Stimulated activated naive CD4-positive, alpha-beta T cell treated with Interleukin-2 at 50 U/mL for 16 hours (primary cell): ENCODE results near the gene MAN2A2.
"Not testable (repeated sequence)": the region's sequence is repeated elsewhere in the genome, so short reads cannot be mapped to it uniquely, and the experiment has no call there.

Experiments
- DNase-seq: peaks from one replicate; lab custom pipeline; 2025; lab: John Stamatoyannopoulos, UW

Gene MAN2A2

DNA sequence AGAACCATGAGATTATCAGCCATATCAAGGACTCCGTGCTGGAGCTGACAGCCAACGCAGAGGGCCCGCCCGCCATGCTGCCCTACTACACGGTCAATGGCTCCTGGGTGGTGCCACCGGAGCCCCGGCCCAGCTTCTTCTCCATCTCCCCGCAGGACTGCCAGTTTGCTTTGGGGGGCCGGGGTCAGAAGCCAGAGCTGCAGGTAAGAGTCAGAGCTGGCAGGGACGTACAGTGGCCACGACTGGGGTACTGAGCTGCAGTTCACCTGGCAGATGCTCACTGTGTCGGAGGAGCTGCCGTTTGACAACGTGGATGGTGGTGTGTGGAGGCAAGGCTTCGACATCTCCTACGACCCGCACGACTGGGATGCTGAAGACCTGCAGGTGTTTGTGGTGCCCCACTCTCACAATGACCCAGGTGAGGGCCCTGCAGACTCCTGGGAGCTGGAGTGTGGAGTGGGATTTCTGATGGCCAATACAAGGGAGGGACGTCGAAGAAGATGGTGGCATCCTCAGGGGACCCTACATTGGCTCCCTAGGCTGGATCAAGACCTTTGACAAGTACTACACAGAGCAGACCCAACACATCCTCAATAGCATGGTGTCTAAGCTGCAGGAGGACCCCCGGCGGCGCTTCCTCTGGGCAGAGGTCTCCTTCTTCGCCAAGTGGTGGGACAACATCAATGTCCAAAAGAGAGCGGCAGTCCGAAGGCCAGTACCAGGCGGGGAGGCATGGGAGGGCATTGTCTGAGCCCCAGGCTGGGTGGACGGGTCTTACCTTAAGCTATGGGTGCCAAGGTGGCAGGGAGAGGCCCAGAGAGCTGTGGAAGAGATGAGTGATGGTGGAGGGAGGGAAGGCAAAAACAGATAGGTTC is 2.4 kb downstream of the MAN2A2 start:
- DNase-seq = no peak

DNA sequence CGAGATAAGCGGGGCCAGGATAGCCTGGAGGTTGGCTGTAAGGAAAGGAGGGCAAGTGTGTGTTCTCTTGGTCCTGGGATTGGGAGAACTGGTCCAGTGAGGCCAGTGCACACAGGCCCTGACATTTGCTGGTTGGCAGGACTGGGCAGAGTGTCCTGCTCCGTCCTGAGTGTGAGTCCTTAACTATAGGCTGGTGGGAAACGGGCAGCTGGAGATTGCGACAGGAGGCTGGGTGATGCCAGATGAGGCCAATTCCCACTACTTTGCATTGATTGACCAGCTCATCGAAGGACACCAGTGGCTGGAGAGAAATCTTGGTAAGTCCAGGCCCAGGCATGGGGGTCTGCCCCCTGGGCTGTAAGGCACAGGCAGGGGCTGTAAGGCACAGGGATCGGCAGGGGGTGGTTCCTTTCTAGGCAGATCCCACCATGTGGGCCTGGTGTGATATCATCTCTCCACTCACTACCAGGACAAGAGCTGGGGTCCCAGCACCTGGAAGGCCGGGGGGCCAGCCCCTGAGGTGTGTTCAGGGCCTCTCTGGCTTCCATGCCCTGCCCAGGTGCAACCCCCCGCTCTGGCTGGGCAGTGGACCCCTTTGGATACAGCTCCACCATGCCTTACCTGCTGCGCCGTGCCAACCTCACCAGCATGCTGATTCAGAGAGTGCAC is 3.2 kb downstream of the MAN2A2 start:
- no peak for DNase-seq

DNA sequence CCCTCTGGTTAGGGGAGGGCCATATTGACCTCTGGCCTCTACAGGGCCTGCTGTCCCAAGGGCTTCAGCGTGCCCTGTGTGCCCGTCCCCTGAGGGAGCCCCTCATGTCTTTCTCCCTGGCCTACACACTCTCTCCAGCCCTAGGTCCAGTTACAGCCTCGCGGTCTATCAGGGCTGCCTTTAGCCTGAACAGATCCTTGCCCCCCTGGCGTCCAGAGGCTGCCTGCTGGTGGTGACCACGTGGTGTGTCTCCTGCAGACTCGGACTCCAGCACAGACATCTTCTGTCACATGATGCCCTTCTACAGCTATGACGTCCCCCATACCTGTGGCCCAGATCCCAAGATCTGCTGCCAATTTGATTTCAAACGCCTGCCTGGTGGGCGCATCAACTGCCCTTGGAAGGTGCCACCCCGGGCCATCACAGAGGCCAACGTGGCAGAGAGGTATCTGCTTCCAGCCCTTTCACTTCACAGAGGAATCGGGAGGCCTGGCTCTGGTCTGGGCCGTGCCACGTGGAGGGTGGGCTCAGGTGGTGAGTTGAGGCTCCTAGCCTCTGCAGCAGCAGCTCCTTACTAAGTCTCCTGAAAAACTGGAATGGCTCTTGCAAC is 4.1 kb downstream of the MAN2A2 start:
- no peak for DNase-seq

DNA sequence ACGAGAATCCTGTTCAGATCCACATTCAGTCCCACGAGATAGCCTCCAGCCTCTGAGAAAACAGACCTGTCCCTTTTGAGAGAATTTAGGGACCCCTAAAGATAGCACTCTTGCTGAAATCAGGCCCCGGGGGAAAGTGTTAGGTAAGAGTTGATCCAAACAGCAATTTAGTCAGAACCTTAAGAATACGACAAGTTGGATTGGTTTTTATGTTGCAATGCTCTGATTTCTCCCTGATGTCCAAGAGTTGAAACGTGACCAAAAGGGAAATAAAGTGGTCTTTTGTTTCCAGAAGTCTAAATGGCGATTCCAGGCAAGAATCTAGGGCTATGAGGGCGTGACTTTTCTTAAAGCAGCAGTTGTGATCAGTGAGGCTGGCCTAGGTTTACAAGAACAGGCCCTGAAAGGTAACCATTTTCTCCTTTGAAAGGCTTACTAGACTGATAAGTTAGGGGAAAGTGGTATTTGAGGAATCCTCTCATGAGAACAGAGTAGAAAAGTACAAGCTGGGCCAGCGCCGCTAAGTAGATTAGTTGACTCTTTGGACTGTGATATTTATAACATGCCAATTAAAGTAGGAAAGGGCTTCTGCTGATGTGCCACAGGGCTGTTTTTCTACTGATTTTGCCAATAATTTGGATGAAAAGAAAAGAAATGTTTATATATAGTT is 4.9 kb downstream of the MAN2A2 start:
- no peak for DNase-seq

DNA sequence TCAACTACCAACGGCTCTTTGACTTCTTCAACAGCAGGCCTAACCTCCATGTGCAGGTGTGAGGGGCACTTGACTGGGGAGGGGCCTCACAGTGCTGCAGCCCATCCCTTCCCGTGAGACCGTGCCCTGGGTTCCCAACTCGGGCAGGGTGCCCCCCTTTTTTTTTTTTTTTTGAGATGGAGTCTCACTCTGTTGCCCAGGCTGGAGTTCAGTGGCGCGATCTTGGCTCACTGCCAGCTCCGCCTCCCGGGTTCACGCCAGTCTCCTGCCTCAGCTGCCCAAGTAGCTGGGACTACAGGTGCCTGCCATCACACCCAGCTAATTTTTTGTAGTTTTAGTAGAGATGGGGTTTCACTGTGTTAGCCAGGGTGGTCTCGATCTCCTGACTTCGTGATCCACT is 6.3 kb downstream of the MAN2A2 start:
- DNase-seq = not testable (repeated sequence)

DNA sequence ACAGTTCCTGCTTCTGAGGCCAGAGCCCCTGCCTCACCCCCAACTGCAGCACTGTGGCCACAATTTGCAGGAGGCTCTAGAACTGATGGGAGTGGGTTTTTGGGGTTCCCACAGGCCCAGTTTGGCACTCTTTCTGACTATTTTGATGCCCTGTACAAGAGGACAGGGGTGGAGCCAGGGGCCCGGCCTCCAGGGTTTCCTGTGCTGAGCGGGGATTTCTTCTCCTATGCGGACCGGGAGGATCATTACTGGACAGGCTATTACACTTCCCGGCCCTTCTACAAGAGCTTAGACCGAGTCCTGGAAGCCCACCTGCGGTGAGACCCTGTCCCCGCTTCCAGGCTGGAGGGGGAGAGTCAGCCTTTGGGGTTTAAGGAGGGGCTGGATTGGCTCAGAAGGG is 6.9 kb downstream of the MAN2A2 start:
- no peak for DNase-seq

DNA sequence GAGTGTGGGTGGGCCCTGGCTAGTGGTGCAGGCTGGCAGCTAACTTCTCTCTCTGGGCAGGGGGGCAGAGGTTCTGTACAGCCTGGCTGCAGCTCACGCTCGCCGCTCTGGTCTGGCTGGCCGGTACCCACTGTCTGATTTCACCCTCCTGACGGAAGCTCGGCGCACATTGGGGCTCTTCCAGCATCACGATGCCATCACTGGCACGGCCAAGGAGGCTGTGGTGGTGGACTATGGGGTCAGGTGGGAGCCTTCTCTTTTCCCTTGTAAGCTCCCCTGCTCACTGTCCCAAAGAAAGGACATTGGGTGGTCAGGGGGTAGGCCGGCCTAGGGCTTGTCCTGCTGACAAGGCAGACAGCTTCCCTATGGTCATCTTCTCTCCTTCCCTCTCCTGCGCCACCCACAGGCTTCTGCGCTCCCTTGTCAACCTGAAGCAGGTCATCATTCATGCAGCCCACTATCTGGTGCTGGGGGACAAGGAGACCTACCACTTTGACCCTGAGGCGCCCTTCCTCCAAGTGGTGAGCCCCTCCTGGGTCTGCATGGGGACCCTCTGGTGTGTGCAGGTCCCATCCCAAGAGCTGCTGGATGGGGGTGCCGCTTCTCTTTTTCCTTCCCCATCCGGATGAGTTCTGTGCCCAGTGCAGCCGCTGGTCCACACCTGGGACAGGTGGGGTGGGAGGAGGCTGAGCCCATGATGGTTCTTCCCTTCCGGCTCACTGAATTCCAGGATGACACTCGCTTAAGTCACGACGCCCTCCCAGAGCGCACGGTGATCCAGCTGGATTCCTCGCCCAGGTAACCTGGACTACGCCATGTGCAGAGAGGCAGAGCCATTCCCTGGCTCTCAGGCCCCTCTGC is 7.6 kb downstream of the MAN2A2 start:
- DNase-seq = no peak

DNA sequence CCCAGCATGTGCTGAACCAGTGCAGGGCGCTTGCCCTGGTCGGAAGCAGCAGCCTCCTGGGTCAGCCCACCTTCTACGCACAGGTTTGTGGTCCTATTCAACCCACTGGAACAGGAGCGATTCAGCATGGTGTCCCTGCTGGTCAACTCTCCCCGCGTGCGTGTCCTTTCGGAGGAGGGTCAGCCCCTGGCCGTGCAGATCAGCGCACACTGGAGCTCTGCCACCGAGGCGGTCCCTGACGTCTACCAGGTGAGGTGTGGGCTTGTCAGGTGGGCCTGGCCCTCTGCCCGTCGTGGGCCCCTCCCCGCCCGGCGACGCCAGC is 8.2 kb downstream of the MAN2A2 start:
- no peak for DNase-seq

DNA sequence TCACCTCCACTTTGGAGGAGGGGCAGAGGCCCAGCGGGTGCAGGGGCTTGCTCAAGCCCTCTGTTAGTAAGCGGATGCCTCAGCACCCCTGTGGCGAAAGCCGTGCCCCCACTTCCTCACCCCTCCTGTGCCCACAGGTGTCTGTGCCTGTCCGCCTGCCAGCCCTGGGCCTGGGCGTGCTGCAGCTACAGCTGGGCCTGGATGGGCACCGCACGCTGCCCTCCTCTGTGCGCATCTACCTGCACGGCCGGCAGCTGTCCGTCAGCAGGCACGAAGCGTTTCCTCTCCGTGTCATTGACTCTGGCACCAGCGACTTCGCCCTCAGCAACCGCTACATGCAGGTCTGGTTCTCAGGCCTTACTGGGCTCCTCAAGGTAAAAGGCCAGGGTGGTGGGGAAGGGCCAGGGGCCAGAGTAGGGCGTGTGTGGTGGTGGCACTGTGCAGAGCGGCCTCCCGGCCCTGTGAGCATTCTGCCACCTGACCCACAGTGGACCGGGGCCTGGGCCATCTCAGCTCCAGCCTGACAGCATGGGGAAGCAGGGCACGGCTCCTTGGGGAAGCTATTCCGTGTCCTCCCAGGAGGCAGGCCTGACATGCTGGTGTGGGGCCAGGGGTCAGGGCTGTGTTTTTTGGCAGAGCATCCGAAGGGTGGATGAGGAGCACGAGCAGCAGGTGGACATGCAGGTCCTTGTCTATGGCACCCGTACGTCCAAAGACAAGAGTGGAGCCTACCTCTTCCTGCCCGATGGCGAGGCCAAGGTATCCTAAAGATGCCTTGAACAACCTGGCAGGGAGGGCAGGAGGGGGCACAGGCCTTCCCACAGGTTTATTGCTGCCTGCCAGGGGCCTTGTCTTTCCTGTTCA is 9.0 kb downstream of the MAN2A2 start:
- no peak for DNase-seq

DNA sequence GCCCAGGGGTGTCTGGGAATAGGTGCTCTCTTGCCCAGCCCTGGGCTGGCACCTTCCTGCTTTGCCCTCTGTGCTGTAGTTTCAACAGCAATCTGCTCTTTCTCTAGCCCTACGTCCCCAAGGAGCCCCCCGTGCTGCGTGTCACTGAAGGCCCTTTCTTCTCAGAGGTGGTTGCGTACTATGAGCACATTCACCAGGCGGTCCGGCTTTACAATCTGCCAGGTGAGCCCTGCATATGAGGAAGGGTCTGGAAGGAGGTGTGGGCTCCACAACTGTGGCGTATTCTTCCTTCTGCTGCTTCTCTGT is 9.6 kb downstream of the MAN2A2 start:
- DNase-seq = no peak

DNA sequence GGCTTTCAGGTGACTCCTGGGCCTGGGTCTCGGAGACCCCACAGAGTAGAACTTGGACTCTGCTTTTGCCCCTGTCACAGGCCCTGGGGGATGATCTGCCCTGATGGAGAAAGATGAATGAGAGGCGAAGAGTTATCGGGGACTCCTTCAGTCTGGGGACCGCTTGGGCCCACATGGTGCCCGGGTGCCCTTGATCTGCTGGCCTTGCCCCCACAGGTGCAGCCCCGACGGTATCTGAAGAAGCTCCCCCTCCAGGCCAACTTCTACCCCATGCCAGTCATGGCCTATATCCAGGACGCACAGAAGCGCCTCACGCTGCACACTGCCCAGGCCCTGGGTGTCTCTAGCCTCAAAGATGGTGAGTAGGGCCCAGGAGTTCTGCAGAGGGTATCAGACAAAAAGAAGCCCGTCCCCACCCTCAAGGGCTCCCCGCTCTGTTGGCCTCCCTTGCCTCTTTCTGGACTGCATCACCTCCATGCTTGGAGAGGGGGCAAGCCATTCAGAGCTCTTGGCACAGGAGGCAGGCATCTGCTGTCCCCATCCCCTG is 10.4 kb downstream of the MAN2A2 start:
- no peak for DNase-seq

DNA sequence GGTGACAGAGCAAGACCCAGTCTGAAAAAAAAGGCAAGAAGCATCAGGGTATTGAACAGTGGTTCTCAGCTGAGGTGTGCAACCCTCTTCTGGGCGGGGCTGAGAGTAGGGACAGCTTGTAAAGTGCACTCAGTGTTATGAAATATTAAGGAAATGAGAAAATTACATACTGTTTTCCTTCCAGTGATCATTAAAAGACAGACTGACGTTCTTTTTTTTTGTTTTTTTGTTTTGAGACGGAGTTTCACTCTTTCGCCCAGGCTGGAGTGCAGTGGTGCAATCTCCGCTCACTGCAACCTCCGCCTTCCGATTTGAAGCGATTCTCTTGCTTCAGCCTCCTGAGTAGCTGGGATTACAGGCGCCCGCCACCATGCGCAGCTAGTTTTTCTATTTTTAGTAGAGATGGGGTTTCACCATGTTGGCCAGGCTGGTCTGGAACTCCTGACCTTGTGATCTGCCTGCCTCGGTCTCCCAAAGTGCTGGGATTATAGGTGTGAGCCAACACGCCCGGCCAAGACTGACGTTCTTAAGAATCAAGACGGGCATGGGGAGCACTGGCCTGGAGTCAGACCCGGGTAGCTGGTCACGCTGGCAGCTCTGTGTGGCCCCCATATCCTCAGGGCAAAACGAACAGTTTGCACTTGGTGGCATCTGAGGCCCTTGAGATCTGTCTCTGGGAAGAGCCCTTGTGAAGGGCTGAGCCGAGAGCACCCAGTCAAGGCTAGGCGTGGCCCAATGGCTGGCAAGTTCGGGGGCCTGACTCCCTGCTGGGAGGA is 11.4 kb downstream of the MAN2A2 start:
- DNase-seq = no peak

DNA sequence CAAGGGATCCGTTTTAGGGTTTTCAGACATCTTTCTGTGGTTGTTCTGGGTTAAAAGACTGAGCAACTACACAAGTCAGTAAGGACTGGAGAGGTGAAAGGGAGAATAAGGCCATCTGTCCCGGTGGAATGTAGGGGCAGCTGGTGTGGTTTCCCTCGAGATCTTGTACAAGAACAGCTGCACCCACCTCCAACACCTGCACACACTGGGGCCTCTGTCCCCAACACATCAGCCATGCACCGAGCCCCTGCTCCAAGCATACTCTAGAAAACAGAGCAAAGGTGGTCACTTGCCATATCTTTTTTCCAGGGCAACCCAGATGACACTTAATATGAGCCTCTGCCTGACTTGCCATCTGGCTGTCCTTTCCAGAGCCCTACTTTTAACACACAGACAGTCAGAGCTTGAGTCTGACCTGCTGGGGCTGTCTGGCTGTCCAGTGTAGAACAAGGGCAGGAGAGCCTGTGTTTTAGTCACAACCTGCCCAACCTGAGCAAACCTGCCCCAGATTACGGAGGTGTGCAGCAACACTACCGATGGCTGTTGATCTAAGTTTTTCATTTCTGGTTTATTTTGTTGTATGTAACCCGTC is 12.2 kb downstream of the MAN2A2 start:
- DNase-seq = no peak

DNA sequence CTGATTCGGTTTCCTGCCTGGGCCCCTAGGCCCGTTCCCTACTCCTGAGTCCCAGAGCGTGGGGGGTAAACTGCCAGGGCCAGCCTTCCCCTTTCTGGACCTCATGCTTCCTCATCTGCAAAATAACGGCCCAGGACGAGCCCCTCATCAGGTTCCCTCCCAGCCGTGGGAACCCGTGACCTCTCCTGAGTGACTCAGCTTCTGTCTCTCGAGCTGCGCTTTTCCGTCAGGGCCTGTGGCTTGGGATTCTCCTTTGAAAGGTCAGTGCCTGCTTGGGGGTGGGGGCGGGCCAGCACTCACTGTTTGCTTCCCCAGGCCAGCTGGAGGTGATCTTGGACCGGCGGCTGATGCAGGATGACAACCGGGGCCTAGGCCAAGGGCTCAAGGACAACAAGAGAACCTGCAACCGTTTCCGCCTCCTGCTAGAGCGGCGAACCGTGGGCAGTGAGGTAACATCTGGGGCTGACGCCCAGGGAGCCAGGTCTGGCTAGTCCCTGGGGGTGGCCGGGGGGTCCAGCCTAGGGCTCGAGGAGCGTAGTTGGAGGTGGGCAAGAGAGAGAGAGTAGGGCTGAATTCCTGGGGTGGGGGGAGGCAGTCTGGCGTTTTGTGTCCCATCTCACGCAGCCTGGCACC is 12.8 kb downstream of the MAN2A2 start:
- DNase-seq = no peak

DNA sequence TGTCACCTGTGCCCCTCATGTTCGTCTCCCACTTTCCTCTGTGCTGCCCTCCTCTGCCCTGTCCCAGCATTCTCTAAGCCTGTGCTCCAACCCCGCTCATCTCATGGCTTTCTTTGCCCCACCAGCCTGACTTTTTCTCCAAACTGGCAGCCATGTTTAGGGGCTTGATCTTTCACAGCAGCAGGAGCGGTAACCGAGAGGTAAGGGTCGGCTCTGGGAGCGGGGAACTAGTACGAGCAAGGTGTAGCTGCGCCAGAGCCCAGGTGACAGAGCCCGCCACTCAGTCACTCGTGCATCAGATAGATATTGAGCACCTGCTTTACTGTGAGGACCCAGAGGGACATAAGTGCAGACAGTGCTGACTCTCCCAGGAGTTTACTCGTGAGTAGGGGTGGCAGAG is 13.4 kb downstream of the MAN2A2 start:
- DNase-seq = no peak

DNA sequence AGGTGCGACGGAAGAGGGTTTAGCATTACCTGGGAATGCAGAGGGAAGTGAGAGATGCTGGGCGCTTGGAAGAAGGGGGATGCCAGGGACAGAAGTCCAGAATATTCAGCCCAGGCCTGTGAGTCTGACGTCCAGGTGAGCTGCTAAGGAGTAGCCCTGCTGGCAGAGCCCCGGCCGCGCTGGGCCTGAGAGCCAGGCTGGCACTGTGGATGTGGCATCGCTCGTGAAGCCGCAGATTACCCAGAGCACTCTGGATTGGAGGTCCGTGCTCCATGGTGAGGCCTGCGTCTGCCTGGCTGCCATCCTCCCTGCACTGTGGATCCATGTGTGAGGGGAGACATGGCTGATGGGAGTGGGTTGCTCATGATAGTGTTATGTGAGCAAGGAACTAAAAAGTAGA is 14.5 kb downstream of the MAN2A2 start:
- DNase-seq = no peak

DNA sequence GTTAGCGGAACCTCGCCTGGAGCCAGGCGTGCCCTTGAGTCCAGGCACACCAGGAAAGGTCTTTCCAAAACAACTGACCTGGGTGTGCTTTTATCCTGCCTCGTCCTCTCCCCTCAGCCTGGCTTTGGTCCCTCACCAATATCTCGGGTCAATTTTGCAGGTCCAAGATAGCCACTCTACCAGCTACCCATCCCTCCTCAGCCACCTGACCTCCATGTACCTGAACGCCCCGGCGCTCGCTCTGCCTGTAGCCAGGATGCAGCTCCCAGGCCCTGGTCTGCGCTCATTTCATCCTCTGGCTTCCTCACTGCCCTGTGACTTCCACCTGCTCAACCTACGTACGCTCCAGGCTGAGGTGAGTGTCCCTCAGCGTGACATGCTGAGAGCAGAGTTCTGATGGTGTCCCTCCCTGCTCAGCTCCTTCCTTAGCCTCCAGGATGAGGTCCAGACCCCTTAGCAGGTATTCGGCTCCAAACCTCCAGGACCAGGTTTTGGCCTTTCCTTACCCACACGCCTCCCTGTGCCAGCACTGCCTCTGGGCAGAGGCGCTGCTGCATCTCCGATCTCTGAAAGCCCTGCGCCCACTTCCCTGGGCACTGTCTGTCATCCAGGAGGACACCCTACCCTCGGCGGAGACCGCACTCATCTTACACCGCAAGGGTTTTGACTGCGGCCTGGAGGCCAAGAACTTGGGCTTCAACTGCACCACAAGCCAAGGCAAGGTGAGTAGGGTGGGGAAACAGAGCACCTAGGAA is 15.1 kb downstream of the MAN2A2 start:
- no peak for DNase-seq

DNA sequence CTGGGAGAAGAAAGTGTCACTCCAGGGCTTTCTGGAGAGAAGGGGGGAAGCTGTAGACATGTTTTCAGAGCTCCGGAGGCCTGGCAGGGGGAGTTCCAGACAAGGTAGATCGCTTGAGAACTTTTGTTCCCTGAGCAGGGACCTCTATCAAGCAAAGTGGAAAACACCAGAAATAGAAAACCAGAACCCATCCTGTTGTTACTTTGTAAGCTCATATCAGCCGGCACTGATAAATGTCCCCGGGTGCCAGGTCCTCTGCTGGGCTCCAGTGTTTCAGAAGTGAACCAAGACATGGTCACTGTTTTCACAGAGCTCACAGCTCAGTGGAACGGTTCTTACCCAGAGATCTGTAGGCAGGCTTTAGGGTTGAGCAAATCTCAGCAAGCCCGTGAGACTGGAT is 15.7 kb downstream of the MAN2A2 start:
- no peak for DNase-seq
